ENCODE data around the gene ARHGAP9.

DNA sequence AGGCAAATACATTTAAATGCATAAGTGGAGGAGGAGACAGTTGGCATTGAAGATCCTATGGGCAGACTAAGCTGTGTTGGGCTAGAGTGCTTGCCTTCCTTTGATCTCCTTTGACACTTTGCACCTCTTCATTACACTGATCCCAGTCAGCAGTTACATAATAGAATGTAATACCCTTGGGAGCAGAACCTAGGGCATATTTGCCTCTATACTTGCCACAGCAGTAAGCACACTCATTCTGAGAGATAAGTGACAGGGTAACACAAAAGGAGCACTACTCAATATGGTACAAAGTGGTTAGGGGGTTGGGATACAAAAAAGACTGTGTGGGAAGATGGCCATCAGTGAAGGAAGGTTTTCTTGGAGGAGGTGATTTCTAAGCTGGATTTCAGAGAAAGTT lies 17.2 kb upstream of the ARHGAP9 start:
- TF ChIP-seq, protein P1, sequence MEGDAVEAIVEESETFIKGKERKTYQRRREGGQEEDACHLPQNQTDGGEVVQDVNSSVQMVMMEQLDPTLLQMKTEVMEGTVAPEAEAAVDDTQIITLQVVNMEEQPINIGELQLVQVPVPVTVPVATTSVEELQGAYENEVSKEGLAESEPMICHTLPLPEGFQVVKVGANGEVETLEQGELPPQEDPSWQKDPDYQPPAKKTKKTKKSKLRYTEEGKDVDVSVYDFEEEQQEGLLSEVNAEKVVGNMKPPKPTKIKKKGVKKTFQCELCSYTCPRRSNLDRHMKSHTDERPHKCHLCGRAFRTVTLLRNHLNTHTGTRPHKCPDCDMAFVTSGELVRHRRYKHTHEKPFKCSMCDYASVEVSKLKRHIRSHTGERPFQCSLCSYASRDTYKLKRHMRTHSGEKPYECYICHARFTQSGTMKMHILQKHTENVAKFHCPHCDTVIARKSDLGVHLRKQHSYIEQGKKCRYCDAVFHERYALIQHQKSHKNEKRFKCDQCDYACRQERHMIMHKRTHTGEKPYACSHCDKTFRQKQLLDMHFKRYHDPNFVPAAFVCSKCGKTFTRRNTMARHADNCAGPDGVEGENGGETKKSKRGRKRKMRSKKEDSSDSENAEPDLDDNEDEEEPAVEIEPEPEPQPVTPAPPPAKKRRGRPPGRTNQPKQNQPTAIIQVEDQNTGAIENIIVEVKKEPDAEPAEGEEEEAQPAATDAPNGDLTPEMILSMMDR (conservative IDR thresholded peaks at IDR 0.05; ENCODE audit: low read depth, low read length): no peak
- no peak for TF ChIP-seq EZH2 (IDR thresholded peaks at IDR 0.05; ENCODE audit: borderline replicate concordance, low read depth, low read length, poor library complexity, severe bottlenecking)

Data from A673 (cell line).